KBM-7 (cell line): ENCODE data around the gene DKK2.

Source experiments
- DNase-seq: peaks from one replicate; pipeline ENCODE4 v3.0.0-alpha.2; 2015
- in situ Hi-C: fragments of 300-500 bp; cut with MboI; formaldehyde crosslinking; loops from 2 replicates; pipeline ENCODE4 v1.14.3; 2020; ENCODE audit warnings: low sequenced_read_pairs, low pct_unique_long_range_greater_than_20kb, mixed read lengths

The DKK2 gene

GRCh38 chr4:107018344-107018735, 17.8 kb downstream of the DKK2 start:
- in situ Hi-C loops: no loop called here
- no peak for DNase-seq

- DNase-seq: no peak
- in situ Hi-C loops: no loop called here
Observed at GRCh38 chr4:107017443-107018343, 18.4 kb downstream of the DKK2 start.

GRCh38 chr4:107011312-107011711, 24.8 kb downstream of the DKK2 start:
- in situ Hi-C loops: no loop called here
- DNase-seq: no peak

GRCh38 chr4:107009196-107009968, 26.7 kb downstream of the DKK2 start:
- no peak for DNase-seq
- in situ Hi-C loops: no loop called here

GRCh38 chr4:107008115-107008514, 28.0 kb downstream of the DKK2 start:
- in situ Hi-C loops: no loop called here
- DNase-seq: no peak

- DNase-seq: no peak
- in situ Hi-C loops: no loop called here
Observed at GRCh38 chr4:107006218-107006617, 29.9 kb downstream of the DKK2 start.

- in situ Hi-C loops: no loop called here
- DNase-seq: peak; percentile 37
Observed at GRCh38 chr4:106996490-106996889, 39.6 kb downstream of the DKK2 start.

GRCh38 chr4:106993827-106994226, 42.3 kb downstream of the DKK2 start:
- no peak for DNase-seq
- in situ Hi-C loops: no loop called here

GRCh38 chr4:106987311-106987710, 48.8 kb downstream of the DKK2 start:
- no peak for DNase-seq
- in situ Hi-C loops: no loop called here

- no peak for DNase-seq
- in situ Hi-C loops: no loop called here
Observed at GRCh38 chr4:106986486-106986885, 49.6 kb downstream of the DKK2 start.

- in situ Hi-C loops: no loop called here
- DNase-seq: no peak
Observed at GRCh38 chr4:106985830-106986229, 50.3 kb downstream of the DKK2 start.

GRCh38 chr4:106982711-106983211, 53.4 kb downstream of the DKK2 start:
- in situ Hi-C loops: no loop called here

GRCh38 chr4:106981431-106981830, 54.7 kb downstream of the DKK2 start:
- in situ Hi-C loops: no loop called here
- no peak for DNase-seq

More at GRCh38 chr4:106982711-106983211, 53.4 kb downstream of the DKK2 start:
- no peak for DNase-seq

GRCh38 chr4:106979476-106979875, 56.6 kb downstream of the DKK2 start:
- in situ Hi-C loops: no loop called here

GRCh38 chr4:106978046-106978774, 57.9 kb downstream of the DKK2 start:
- DNase-seq: peak; percentile 15
- in situ Hi-C loops: no loop called here

More at GRCh38 chr4:106979476-106979875, 56.6 kb downstream of the DKK2 start:
- no peak for DNase-seq

GRCh38 chr4:106971636-106972035, 64.5 kb downstream of the DKK2 start:
- in situ Hi-C loops: no loop called here
- DNase-seq: no peak

- no peak for DNase-seq
- in situ Hi-C loops: no loop called here
Observed at GRCh38 chr4:106967892-106968291, 68.2 kb downstream of the DKK2 start.

- in situ Hi-C loops: no loop called here
- DNase-seq: no peak
Observed at GRCh38 chr4:106953036-106953705, 82.9 kb downstream of the DKK2 start.

- DNase-seq: no peak
- in situ Hi-C loops: no loop called here
Observed at GRCh38 chr4:106951891-106952290, 84.2 kb downstream of the DKK2 start.
